ENCODE data around the gene PRSS12. TPM values are rescaled to one million over a fixed set of nuclear protein-coding genes. Genes with fewer than 3 reads are reported as not detected.

Gene PRSS12
- total RNA-seq, 1 experiment from 2014 or later, result 13.8 TPM

DNA sequence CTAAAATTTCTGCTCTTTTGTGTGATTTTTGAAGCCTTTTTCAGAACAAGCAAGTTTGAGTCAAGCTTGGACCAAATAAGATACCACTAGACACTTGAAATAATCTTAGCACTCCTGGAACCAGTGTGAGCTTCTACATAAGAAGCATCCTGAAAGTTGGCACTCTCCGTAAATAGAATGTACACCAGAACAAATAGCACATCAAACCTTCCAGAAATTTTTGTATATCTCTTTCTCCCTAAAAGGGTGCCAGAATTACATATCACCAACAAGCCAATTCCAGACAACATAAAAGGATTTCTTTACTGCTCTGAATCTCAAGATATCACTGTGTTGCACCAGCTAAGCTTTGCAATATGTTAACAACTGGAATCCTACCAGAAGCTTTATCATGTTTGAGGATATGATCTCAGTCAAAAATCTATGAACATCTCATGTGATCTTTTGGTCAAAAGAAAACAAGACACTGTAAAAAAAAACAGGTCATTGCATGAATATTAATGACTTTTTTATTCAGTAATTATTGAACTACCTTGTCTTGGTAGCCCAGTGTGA lies 117.2 kb downstream of the PRSS12 start:
- no peaks in the 10 kb centered on the region for H3K27me3 ChIP-seq (ENCODE audit: insufficient read depth, low read length)
- no peak overlapping the region for H3K4me3 ChIP-seq (replicated peaks in 1 of 2; ENCODE audit: low read depth in 1 of 2, low read length in 2 of 2)
- POLR2A ChIA-PET, result no interaction called here
- DNase-seq (ENCODE audit: low read depth, low spot score) (no peak), ATAC-seq (no peak)
- no peaks in the 10 kb centered on the region for H3K4me1 ChIP-seq (ENCODE audit: control insufficient read depth in 1 of 2, insufficient read depth in 2 of 2, low read length in 2 of 2)
- H3K27ac ChIP-seq (ENCODE audit: low read depth, low read length), result no peak overlapping the region
- no peaks in the 10 kb centered on the region for H4K20me1 ChIP-seq (ENCODE audit: insufficient read depth)
- CTCF ChIA-PET, result interaction anchor here (0.8 to 1.7 kb wide), 2 partner anchors 11 to 117 kb away, joined by 3 to 4 read pairs; partner anchors contain the start of gene PRSS12
- no peaks in the 10 kb centered on the region for H3K79me2 ChIP-seq (ENCODE audit: insufficient read depth, low read length)
- no peak overlapping the region for H3K9ac ChIP-seq (ENCODE audit: low read length)
- RAD21 ChIA-PET (ENCODE audit: low non-redundant PET in 1 of 2, low total read pairs in 2 of 2, uncharacterized antibody in 2 of 2, unreplicated experiment in 2 of 2), result no interaction called here
- no peaks in the 10 kb centered on the region for H3K36me3 ChIP-seq (ENCODE audit: control insufficient read depth in 1 of 2, insufficient read depth in 2 of 2, low read length in 2 of 2)
- BruUV-seq (replicated peaks), result no TSS peak
- TF ChIP-seq EZH2 (IDR thresholded peaks at IDR 0.05) (no peak), POLR2A (IDR thresholded peaks at IDR 0.05; ENCODE audit: borderline replicate concordance, extremely low read depth, insufficient read depth, insufficient read length) (no peak), CEBPB (IDR thresholded peaks at IDR 0.05; ENCODE audit: low read depth) (no peak), POLR2AphosphoS5 (IDR thresholded peaks at IDR 0.05; ENCODE audit: low read depth, low read length) (no peak), SIN3A (IDR thresholded peaks at IDR 0.05; ENCODE audit: low read depth) (no peak), FOSL1 (IDR thresholded peaks at IDR 0.05; ENCODE audit: low read depth) (no peak), TCF7L2 (IDR thresholded peaks at IDR 0.05; ENCODE audit: borderline replicate concordance, extremely low read depth, insufficient read depth, insufficient read length) (no peak), SRF (IDR thresholded peaks at IDR 0.05; ENCODE audit: low read depth) (no peak), ELF1 (IDR thresholded peaks at IDR 0.05; ENCODE audit: borderline replicate concordance, low read depth) (no peak), JUND (IDR thresholded peaks at IDR 0.05) (no peak), SP1 (IDR thresholded peaks at IDR 0.05; ENCODE audit: low read depth) (no peak), EGR1 (IDR thresholded peaks at IDR 0.05; ENCODE audit: low read depth) (no peak)
- TF ChIP-seq, protein P1, sequence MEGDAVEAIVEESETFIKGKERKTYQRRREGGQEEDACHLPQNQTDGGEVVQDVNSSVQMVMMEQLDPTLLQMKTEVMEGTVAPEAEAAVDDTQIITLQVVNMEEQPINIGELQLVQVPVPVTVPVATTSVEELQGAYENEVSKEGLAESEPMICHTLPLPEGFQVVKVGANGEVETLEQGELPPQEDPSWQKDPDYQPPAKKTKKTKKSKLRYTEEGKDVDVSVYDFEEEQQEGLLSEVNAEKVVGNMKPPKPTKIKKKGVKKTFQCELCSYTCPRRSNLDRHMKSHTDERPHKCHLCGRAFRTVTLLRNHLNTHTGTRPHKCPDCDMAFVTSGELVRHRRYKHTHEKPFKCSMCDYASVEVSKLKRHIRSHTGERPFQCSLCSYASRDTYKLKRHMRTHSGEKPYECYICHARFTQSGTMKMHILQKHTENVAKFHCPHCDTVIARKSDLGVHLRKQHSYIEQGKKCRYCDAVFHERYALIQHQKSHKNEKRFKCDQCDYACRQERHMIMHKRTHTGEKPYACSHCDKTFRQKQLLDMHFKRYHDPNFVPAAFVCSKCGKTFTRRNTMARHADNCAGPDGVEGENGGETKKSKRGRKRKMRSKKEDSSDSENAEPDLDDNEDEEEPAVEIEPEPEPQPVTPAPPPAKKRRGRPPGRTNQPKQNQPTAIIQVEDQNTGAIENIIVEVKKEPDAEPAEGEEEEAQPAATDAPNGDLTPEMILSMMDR (IDR thresholded peaks at IDR 0.05 in 2 of 3, conservative IDR thresholded peaks at IDR 0.05 in 1 of 3; ENCODE audit: borderline replicate concordance in 1 of 3, insufficient read depth in 1 of 3, low read depth in 2 of 3, low read length in 2 of 3), result no peak
- TF ChIP-seq, protein P2, sequence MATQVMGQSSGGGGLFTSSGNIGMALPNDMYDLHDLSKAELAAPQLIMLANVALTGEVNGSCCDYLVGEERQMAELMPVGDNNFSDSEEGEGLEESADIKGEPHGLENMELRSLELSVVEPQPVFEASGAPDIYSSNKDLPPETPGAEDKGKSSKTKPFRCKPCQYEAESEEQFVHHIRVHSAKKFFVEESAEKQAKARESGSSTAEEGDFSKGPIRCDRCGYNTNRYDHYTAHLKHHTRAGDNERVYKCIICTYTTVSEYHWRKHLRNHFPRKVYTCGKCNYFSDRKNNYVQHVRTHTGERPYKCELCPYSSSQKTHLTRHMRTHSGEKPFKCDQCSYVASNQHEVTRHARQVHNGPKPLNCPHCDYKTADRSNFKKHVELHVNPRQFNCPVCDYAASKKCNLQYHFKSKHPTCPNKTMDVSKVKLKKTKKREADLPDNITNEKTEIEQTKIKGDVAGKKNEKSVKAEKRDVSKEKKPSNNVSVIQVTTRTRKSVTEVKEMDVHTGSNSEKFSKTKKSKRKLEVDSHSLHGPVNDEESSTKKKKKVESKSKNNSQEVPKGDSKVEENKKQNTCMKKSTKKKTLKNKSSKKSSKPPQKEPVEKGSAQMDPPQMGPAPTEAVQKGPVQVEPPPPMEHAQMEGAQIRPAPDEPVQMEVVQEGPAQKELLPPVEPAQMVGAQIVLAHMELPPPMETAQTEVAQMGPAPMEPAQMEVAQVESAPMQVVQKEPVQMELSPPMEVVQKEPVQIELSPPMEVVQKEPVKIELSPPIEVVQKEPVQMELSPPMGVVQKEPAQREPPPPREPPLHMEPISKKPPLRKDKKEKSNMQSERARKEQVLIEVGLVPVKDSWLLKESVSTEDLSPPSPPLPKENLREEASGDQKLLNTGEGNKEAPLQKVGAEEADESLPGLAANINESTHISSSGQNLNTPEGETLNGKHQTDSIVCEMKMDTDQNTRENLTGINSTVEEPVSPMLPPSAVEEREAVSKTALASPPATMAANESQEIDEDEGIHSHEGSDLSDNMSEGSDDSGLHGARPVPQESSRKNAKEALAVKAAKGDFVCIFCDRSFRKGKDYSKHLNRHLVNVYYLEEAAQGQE (IDR thresholded peaks at IDR 0.05; ENCODE audit: low read depth), result no peak
- TF ChIP-seq, protein P3, sequence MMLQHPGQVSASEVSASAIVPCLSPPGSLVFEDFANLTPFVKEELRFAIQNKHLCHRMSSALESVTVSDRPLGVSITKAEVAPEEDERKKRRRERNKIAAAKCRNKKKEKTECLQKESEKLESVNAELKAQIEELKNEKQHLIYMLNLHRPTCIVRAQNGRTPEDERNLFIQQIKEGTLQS (IDR thresholded peaks at IDR 0.05), result no peak
- H2AFZ ChIP-seq (ENCODE audit: low read depth, low read length, poor library complexity, severe bottlenecking), result no peak overlapping the region
- H3K9me2 ChIP-seq (ENCODE audit: insufficient read depth), result no peaks in the 10 kb centered on the region
- intact Hi-C loops (cut with micrococcal nuclease), result no loop called here
- no peaks in the 10 kb centered on the region for H3K9me3 ChIP-seq (ENCODE audit: control insufficient read depth in 1 of 2, insufficient read depth in 1 of 2, low read depth in 1 of 2, low read length in 2 of 2)
- H3K4me2 ChIP-seq (ENCODE audit: low read length), result no peak overlapping the region
